HUES6 (cell line): ENCODE measurements around the gene CAMK2B.

Source experiments
- H3K27ac ChIP-seq: 2 replicates; pipeline ENCODE4 v1.7.0; 2013; ENCODE audit warnings: low read depth, mild to moderate bottlenecking, low read length, inconsistent platforms
- H3K27me3 ChIP-seq: 2 replicates; pipeline ENCODE4 v1.6.1; 2013; ENCODE audit warnings: low read length; ENCODE audit not compliant: control insufficient read depth, insufficient read depth
- H3K36me3 ChIP-seq: 2 replicates; pipeline ENCODE4 v1.6.1; 2013; ENCODE audit warnings: low read length; ENCODE audit not compliant: control insufficient read depth, insufficient read depth
- H3K4me1 ChIP-seq: 2 replicates; pipeline ENCODE4 v1.6.1; 2013; ENCODE audit warnings: low read length; ENCODE audit not compliant: control insufficient read depth, insufficient read depth
- H3K4me3 ChIP-seq: 2 replicates; pipeline ENCODE4 v1.5.1; 2013; ENCODE audit warnings: low read depth, low read length
- H3K9ac ChIP-seq: one replicate; pipeline ENCODE4 v1.6.1; 2013; ENCODE audit warnings: mild to moderate bottlenecking, low read length
- H3K9me3 ChIP-seq: 2 replicates; pipeline ENCODE4 v1.6.1; 2013; ENCODE audit warnings: low read depth, low read length; ENCODE audit not compliant: control insufficient read depth, insufficient read depth

Gene CAMK2B

DNA sequence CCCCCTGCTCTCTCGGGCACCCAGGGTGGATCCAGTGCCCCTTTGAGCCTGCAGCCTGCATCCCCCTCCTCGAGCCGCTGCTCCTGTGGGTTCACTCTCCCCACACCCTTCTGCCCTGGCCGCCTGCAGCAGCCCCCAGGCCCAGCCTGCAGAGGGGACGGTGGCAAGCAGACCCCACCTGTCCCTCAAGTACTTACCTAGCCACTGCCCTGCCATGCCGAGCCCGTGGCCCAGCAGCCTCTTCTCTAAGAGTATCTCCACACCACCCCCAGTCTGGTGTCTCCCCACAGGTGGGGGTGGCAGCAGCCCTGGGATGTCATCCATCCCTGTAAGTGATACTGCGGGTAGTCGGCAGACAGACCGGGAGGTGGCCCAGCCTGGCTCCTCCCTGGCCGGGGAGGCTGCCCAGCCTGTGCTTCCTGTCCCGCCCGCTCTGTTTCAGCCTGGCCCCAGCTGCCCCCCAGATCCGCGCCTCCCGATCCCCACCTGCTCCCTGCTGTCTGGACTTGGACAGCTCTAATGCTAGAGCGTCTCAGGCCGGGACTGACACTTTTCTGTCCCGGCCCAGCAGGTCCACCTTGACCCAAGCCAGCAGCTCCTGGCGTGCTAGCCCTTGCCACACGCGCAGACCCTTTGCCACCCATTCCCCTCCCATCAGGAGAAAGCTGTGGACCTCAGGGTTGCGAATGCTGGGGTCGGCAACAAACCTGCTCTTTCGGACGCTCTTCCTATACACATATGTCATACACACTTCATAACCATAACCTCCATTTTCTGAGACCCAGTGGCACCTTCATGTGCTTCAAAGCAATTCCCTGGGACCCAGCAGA is 99.6 kb downstream of the CAMK2B start:
- Histone ChIP-seq H3K9me3 (no peaks in the 10 kb centered on the region), H3K9ac (no peak overlapping the region), H3K36me3 (no peaks in the 10 kb centered on the region), H3K4me3 (no peak overlapping the region), H3K4me1 (peaks cover 26% of the 10 kb centered on the region), H3K27me3 (no peaks in the 10 kb centered on the region), H3K27ac (no peak overlapping the region)

DNA sequence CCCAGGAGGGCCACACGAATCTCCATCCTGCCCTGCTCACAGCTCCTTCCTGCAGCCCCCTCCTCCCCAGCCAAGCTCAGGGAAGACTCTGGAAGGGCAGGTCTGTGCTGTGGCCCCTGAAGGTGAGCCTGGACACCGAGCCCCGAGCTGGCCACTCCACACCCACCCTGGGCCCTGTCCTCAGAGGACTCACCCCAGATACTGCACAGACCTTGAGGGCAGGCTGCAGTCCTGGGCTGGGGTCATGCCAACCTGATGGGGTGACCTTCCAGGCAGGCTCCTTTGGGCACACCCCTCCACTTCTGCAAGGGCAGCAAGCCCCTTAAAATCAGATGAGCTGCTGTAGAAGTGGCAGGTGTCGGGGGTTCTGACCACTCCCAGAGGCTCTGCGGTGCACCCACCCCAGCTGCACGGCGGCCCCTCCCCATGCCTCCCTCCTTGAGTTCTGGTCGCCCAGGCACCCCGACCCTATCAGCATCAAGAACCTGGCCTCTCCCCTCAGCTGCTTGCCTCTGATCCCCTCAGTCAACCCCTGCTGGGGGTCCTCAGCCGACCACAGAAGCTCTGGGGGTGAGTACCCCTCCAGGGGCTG is 100.3 kb downstream of the CAMK2B start:
- no peaks in the 10 kb centered on the region for H3K27me3 ChIP-seq

DNA sequence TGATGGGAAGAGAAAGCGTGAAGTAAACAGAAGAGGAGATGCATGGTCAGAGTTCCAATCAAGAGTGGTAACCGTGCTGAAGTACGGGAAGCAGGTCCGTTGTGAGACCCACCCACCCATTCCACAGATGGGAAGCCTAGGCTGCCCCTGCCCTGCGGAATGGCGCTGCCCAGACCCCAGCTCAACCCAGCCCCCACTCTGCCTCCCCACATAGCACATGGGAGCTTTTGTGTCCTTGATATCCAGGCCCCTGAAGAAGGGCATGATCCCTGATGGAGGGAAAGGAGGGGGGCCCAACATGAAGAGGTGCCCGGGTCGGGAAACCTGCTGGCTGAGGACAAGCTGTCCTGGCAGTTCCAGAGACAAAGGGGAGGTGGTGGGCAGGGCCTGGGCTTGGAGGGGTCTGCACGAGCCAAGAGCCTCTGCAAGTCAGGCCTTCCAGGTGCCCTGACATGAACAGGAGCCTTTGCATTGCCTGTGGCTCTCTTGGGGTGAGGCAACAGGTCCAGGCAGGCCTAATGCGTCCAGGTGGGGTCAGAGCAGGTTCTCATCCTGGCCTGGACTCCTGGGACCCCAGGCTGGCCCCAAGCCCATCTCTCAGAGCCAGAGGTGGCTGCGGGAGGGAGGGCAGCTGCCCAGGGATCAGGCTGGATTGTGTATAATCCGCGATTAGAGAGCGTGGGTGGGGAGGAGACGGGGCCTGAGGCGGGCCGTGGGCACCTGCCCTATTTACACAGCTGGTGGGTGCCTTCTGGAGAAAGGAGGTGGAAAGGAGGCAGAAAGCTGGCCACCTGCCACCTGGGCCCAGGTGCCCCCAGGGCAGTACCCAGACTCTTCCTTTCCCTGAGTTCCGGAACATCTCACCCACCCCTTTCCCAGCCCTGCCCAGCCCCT is 101.1 kb downstream of the CAMK2B start:
- H3K9me3 ChIP-seq: no peaks in the 10 kb centered on the region
- no peak overlapping the region for H3K4me3 ChIP-seq
- peaks cover 26% of the 10 kb centered on the region for H3K4me1 ChIP-seq
- H3K36me3 ChIP-seq: no peaks in the 10 kb centered on the region
- no peak overlapping the region for H3K27ac ChIP-seq
- H3K9ac ChIP-seq: no peak overlapping the region
- H3K27me3 ChIP-seq: no peaks in the 10 kb centered on the region

More for the DNA sequence above, 100.3 kb downstream of the CAMK2B start:
- no peak overlapping the region for H3K4me3 ChIP-seq
- H3K4me1 ChIP-seq: peaks cover 26% of the 10 kb centered on the region
- no peaks in the 10 kb centered on the region for H3K9me3 ChIP-seq
- H3K27ac ChIP-seq: no peak overlapping the region
- H3K9ac ChIP-seq: no peak overlapping the region
- no peaks in the 10 kb centered on the region for H3K36me3 ChIP-seq

DNA sequence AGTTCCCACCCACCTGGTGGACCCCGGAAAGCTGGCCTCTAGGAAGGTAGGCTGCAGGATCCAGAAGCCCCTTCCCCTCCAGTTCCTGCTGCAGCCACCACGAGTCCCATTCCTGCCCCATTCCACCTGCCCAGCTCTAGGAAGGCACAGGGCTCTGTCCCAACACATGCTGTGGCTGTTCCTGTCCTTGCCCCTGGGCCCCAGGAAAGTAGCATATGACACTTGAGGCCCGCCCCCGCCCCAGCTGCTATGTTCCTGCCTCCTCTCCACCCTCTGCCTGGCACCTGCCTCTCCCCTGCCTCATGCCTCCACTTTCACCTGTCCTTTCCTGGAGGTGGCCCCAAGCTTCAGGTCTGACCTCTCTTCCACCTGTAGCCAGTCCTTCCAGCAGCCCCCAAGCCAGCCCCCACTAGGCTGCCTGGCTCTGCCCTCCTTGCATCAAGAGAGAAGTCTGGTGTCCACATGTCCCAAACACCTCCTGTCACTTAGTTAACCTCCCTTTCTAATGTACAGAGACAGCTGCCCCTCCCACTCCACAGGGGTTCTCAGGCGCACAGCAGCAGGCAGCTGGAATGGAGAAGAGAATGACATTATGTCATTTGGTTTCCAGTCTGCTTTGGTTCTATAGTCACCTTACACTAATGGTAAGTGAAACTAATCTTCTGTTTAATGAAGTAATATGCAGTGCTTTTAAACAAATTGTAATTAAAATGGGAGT is 101.9 kb downstream of the CAMK2B start:
- no peaks in the 10 kb centered on the region for H3K9me3 ChIP-seq
- no peak overlapping the region for H3K27ac ChIP-seq
- no peak overlapping the region for H3K9ac ChIP-seq
- no peak overlapping the region for H3K4me3 ChIP-seq
- H3K4me1 ChIP-seq: peaks cover 31% of the 10 kb centered on the region
- no peaks in the 10 kb centered on the region for H3K27me3 ChIP-seq
- no peaks in the 10 kb centered on the region for H3K36me3 ChIP-seq

DNA sequence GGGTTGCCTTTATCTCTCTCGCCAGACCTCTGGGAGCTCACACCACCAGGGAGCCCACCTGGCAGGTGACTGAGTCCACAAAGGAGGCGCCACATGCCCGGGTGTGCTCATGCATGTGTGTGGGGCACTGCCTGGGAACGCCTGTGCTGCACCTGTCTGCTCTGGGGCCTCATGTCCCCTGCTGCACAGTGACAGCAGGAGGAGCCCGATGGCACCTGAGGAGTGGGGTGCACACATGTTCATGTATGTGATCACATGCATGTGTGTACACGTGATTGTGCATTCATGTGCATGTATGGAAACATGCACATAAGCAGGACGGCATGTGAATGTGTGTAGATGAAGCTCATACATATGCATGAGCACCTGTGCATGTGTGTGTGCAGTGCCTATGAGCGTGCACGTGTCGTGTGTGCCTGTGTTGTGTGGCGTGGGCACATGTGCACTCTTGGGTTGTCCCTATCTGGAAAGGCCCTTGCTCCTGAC is 102.6 kb downstream of the CAMK2B start:
- no peak overlapping the region for H3K4me3 ChIP-seq
- no peak overlapping the region for H3K9ac ChIP-seq
- no peaks in the 10 kb centered on the region for H3K36me3 ChIP-seq
- H3K27me3 ChIP-seq: no peaks in the 10 kb centered on the region
- H3K9me3 ChIP-seq: no peaks in the 10 kb centered on the region
- no peak overlapping the region for H3K27ac ChIP-seq
- peaks cover 38% of the 10 kb centered on the region for H3K4me1 ChIP-seq

DNA sequence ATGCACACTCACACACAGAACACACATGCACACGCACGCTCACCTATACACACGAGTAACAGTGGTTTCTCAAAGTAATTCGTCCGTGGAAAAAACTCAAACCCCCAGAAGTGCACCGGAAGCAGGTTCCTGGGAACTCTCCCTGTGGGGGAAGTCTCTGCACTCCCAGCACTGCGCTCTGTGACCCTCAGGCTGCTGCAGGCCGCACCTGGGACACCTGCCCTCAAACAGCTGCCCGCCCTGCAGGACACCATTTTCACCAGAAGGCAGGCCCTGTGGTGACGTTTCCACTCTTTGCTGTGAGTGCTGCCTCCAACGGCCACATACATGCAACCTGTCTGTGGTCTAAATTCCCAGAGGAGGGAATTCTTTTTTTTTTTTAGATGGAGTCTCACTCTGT is 103.3 kb downstream of the CAMK2B start:
- Histone ChIP-seq H3K9me3 (no peaks in the 10 kb centered on the region), H3K27ac (no peak overlapping the region), H3K4me3 (no peak overlapping the region), H3K4me1 (peaks cover 41% of the 10 kb centered on the region), H3K9ac (no peak overlapping the region), H3K36me3 (no peaks in the 10 kb centered on the region), H3K27me3 (no peaks in the 10 kb centered on the region)

DNA sequence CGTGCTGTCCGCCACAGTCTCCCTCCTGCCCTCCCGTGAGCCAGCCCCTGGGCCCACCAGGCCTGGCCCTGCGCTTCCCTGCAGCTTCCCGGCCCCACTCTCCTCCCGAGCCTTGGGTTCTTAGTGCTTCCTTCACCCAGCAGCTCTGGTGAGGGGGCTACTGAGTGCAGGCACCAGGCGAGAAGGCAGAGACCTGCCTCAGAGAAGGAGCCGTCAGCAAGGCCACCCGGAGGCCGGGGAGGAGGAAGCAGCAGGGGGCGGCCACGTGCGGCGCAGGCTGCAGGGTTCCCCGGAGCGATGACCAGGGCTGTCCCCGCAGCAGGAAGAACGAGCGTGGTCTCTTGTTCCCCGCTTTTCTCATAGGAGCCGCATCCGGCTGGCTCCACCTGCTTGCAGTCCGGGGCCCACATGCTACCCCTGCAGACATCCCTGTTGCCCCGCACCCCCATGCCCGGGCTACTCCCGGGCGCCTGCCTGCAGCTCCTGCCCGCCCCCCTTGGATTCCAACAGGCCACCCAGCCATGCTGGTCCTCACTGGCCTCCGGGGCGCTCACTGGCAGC is 104.1 kb downstream of the CAMK2B start:
- Histone ChIP-seq H3K36me3 (no peaks in the 10 kb centered on the region), H3K9ac (no peak overlapping the region), H3K27me3 (no peaks in the 10 kb centered on the region), H3K9me3 (no peaks in the 10 kb centered on the region), H3K4me1 (peaks cover 41% of the 10 kb centered on the region), H3K27ac (no peak overlapping the region), H3K4me3 (no peak overlapping the region)

DNA sequence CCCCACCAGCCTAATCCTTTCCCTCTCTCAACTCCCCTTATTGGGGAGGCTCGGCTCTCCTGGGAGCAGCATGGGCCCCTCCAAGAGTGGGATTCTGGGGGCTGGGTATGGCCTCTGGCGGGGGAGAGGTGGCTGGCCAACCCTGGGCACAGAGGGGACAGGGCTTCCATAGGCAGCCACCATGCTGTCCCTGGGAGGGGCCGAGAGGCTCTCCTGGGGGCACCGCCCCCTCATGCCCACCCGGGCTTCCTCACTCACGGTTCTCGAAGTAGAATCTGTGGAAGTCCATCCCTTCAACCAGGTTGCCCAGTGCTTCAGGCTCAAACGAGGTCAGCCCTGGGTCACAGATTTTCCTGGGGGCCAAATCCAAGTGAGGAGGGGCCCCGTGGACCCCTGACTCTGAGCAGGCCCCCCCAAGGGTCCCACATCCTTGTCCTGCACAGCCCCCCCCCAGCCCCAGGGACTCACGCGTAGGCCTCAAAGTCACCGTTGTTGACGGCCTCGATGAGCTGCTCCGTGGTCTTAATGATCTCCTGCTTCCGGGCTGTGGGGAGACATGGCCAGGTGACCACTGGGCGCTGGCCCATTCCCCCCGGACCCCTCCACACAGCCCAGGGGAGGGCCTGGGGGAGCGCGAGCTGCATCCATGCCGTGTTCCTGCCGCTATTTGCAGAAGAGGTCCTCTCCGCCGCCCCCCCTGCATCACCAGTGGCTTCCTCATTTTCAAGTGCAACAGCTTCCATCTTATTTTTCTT is 104.9 kb downstream of the CAMK2B start:
- no peaks in the 10 kb centered on the region for H3K9me3 ChIP-seq
- H3K9ac ChIP-seq: no peak overlapping the region
- H3K27me3 ChIP-seq: no peaks in the 10 kb centered on the region
- no peak overlapping the region for H3K27ac ChIP-seq
- H3K36me3 ChIP-seq: no peaks in the 10 kb centered on the region
- H3K4me3 ChIP-seq: no peak overlapping the region
- peaks cover 41% of the 10 kb centered on the region for H3K4me1 ChIP-seq

DNA sequence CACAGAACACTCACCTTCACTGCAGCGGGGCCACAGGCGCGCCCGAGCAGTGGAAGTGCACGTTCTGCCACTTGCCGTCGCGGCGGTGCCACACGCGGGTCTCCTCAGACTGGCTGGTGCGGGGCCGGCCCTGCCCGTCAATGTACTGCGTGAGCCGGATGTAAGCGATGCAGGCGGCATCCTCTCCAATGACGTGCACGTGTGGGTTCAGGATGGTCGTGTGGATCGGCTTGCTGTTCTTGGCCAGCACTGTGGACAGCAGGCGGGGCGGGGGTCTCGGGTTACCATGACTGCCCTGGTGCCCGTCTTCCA is 105.4 kb downstream of the CAMK2B start:
- H3K9me3 ChIP-seq: no peaks in the 10 kb centered on the region
- peaks cover 41% of the 10 kb centered on the region for H3K4me1 ChIP-seq
- no peak overlapping the region for H3K4me3 ChIP-seq
- no peak overlapping the region for H3K27ac ChIP-seq
- no peaks in the 10 kb centered on the region for H3K27me3 ChIP-seq
- H3K36me3 ChIP-seq: no peaks in the 10 kb centered on the region
- no peak overlapping the region for H3K9ac ChIP-seq
